SK-N-SH (cell line): ENCODE results near the gene NLK. TPM values are rescaled to one million over a fixed set of nuclear protein-coding genes. Genes with fewer than 3 reads are reported as not detected.

ENCODE experiments used
- CTCF ChIA-PET: fragments of 300-600, 350-600 bp; formaldehyde crosslinking; extraction: SDS; loops from one replicate; lab custom pipeline; 2021; lab: Yijun Ruan, JAX
- POLR2A ChIA-PET: fragments of 350-600 bp; sonication (Branson Sonifier 250); formaldehyde crosslinking; extraction: SDS; loops from one replicate; lab custom pipeline; 2020; ENCODE audit warnings: antibody characterized with exemption, inconsistent platforms; lab: Yijun Ruan, JAX
- DNase-seq: peaks from one replicate; pipeline ENCODE4 v3.0.0; 2012
- H2AFZ ChIP-seq: fragments of 200-600 bp; sonication (generic); 2 replicates; pipeline ENCODE4 v1.8.1; 2016; ENCODE audit warnings: antibody characterized with exemption, mild to moderate bottlenecking, low read depth
- H3F3A ChIP-seq: fragments of 200-600 bp; sonication (generic); replicated peaks from 2 replicates; pipeline ENCODE3; 2016; ENCODE audit warnings: antibody characterized with exemption, mild to moderate bottlenecking; ENCODE audit not compliant: insufficient read depth
- H3K27ac ChIP-seq, 2 experiments: fragments of 200-500 bp in 1 of 2; fragments of 200-600 bp in 1 of 2; sonication (Bioruptor generic) in 1 of 2; sonication (generic), shearing (Covaris generic) in 1 of 2; 2 replicates each; pipeline versions ENCODE4 v1.5.1 to v1.6.1; 2014 to 2016; ENCODE audit warnings: low read depth in 2 of 2, inconsistent platforms in 1 of 2, low read length in 1 of 2, mild to moderate bottlenecking in 1 of 2, mixed read lengths in 1 of 2
- H3K27me3 ChIP-seq: fragments of 200-600 bp; sonication (generic), shearing (Covaris generic); 2 replicates; pipeline ENCODE4 v1.6.1; 2016; ENCODE audit warnings: mixed run types; ENCODE audit not compliant: insufficient read depth
- H3K36me3 ChIP-seq, 2 experiments: fragments of 200-500 bp in 1 of 2; fragments of 200-600 bp in 1 of 2; sonication (Bioruptor generic) in 1 of 2; sonication (generic) in 1 of 2; replicated peaks in 1 of 2; 2 replicates each; pipeline versions ENCODE3 to v1.5.1; 2014 to 2016; ENCODE audit warnings: low read length in 1 of 2, mild to moderate bottlenecking in 1 of 2; ENCODE audit not compliant: insufficient read depth in 2 of 2, control insufficient read depth in 1 of 2
- H3K4me1 ChIP-seq, 2 experiments: fragments of 200-500 bp in 1 of 2; fragments of 200-600 bp in 1 of 2; sonication (Bioruptor generic) in 1 of 2; sonication (generic), shearing (Covaris generic) in 1 of 2; 2 replicates each; pipeline versions ENCODE4 v1.5.1 to v1.6.1; 2014 to 2016; ENCODE audit warnings: low read depth in 1 of 2, low read length in 1 of 2, mixed run types in 1 of 2; ENCODE audit not compliant: insufficient read depth in 2 of 2, control insufficient read depth in 1 of 2
- H3K4me2 ChIP-seq: fragments of 200-600 bp; sonication (generic), shearing (Covaris generic); 2 replicates; pipeline ENCODE4 v1.6.1; 2017; ENCODE audit warnings: mixed run types
- H3K4me3 ChIP-seq, 2 experiments: fragments of 200-500 bp in 1 of 2; fragments of 200-600 bp in 1 of 2; sonication (Bioruptor generic) in 1 of 2; sonication (generic), shearing (Covaris generic) in 1 of 2; 2 replicates each; pipeline versions ENCODE4 v1.5.1 to v1.8.1; 2014 to 2016; ENCODE audit warnings: low read depth in 2 of 2, inconsistent platforms in 1 of 2, low read length in 1 of 2, mild to moderate bottlenecking in 1 of 2, mixed read lengths in 1 of 2, moderate library complexity in 1 of 2
- H3K79me2 ChIP-seq: fragments of 200-600 bp; sonication (generic); 2 replicates; pipeline ENCODE4 v1.8.1; 2017; ENCODE audit warnings: mild to moderate bottlenecking; ENCODE audit not compliant: insufficient read depth
- H3K9ac ChIP-seq: fragments of 200-600 bp; sonication (generic); 2 replicates; pipeline ENCODE4 v1.6.1; 2017; ENCODE audit warnings: mixed run types
- H3K9me2 ChIP-seq: fragments of 200-600 bp; sonication (generic); 2 replicates; pipeline ENCODE4 v1.6.1; 2017; ENCODE audit warnings: mixed run types
- H3K9me3 ChIP-seq: fragments of 200-600 bp; sonication (generic); 2 replicates; pipeline ENCODE4 v1.6.1; 2017; ENCODE audit warnings: mixed run types, mild to moderate bottlenecking, moderate library complexity
- H4K20me1 ChIP-seq: fragments of 200-600 bp; sonication (generic); 2 replicates; pipeline ENCODE4 v1.6.1; 2017; ENCODE audit warnings: mild to moderate bottlenecking, mixed run types; ENCODE audit not compliant: insufficient read depth
- CHD2 ChIP-seq: fragments of 150-350 bp; IDR thresholded peaks from 2 replicates; pipeline ENCODE4 v1.6.1; 2018; ENCODE audit warnings: low read length; ENCODE audit not compliant: partially characterized antibody
- ELF1 ChIP-seq: IDR thresholded peaks from 2 replicates; pipeline ENCODE4 v1.4.0; 2012
- FOSL2 ChIP-seq: IDR thresholded peaks from 2 replicates; pipeline ENCODE4 v1.4.0; 2012; ENCODE audit warnings: low read depth, mild to moderate bottlenecking, moderate library complexity, borderline replicate concordance
- FOXJ3 ChIP-seq: sonication (generic); formaldehyde crosslinking; IDR thresholded peaks from 2 replicates; pipeline ENCODE4 v1.5.1; 2020; ENCODE audit warnings: mild to moderate bottlenecking, missing genetic modification reagents
- FOXM1 ChIP-seq: IDR thresholded peaks from 2 replicates; pipeline ENCODE4 v1.4.0; 2012; ENCODE audit warnings: low read depth, mild to moderate bottlenecking
- GABPA ChIP-seq: IDR thresholded peaks from 2 replicates; pipeline ENCODE4 v1.4.0; 2012; ENCODE audit warnings: low read depth, mild to moderate bottlenecking
- IRF3 ChIP-seq: fragments of 150-350 bp; IDR thresholded peaks from 2 replicates; pipeline ENCODE4 v1.6.1; 2016; ENCODE audit warnings: mild to moderate bottlenecking, low read depth, low read length
- JUND ChIP-seq: IDR thresholded peaks from 2 replicates; pipeline ENCODE4 v1.4.0; 2012
- MXI1 ChIP-seq: IDR thresholded peaks from 2 replicates; pipeline ENCODE4 v1.6.1; 2012; ENCODE audit warnings: mild to moderate bottlenecking, low read depth, low read length, improper control_type of control experiment
- NRF1 ChIP-seq: IDR thresholded peaks from 2 replicates; pipeline ENCODE4 v1.6.1; 2012; ENCODE audit warnings: low read depth, mild to moderate bottlenecking, low read length
- POLR2AphosphoS5 ChIP-seq: IDR thresholded peaks from 2 replicates; pipeline ENCODE4 v1.6.1; 2012; ENCODE audit warnings: low read depth, low read length
- RAD21 ChIP-seq: IDR thresholded peaks from 2 replicates; pipeline ENCODE4 v1.6.1; 2012; ENCODE audit warnings: mild to moderate bottlenecking, low read length
- RCOR1 ChIP-seq: fragments of 150-350 bp; IDR thresholded peaks from 2 replicates; pipeline ENCODE4 v1.6.1; 2017; ENCODE audit warnings: antibody characterized with exemption, low read length
- REST ChIP-seq: IDR thresholded peaks from 2 replicates; pipeline ENCODE4 v1.6.1; 2012; ENCODE audit warnings: mild to moderate bottlenecking, low read depth, low read length, moderate library complexity
- RFX5 ChIP-seq: IDR thresholded peaks from 2 replicates; pipeline ENCODE4 v1.6.1; 2012; ENCODE audit warnings: mild to moderate bottlenecking, improper control_type of control experiment, low read length
- RXRA ChIP-seq: IDR thresholded peaks from 2 replicates; pipeline ENCODE4 v1.4.0; 2012; ENCODE audit warnings: low read depth, mild to moderate bottlenecking, borderline replicate concordance
- SMC3 ChIP-seq: IDR thresholded peaks from 2 replicates; pipeline ENCODE4 v1.6.1; 2012; ENCODE audit warnings: low read depth, low read length, improper control_type of control experiment
- TAF1 ChIP-seq: IDR thresholded peaks from 2 replicates; pipeline ENCODE4 v1.6.1; 2012; ENCODE audit warnings: low read depth, mild to moderate bottlenecking, low read length, moderate library complexity, borderline replicate concordance
- USF1 ChIP-seq: IDR thresholded peaks from 2 replicates; pipeline ENCODE4 v1.4.0; 2012; ENCODE audit warnings: low read depth, borderline replicate concordance
- YY1 ChIP-seq: IDR thresholded peaks from 2 replicates; pipeline ENCODE4 v1.4.0; 2012; ENCODE audit warnings: low read depth, mild to moderate bottlenecking
- ZBTB33 ChIP-seq: IDR thresholded peaks from 2 replicates; pipeline ENCODE4 v1.4.0; 2012; ENCODE audit warnings: low read depth, borderline replicate concordance
- WGBS: methylation state at CpG from one replicate; pipeline ENCODE4 v1.1.6; 2017; ENCODE audit warnings: low lambda C conversion rate; 5-methylcytosine and 5-hydroxymethylcytosine counted together
- polyA plus RNA-seq, 3 experiments: library from polyadenylated mRNA; depleted of rRNA; stranded (reverse); fragments of >200 nt; gene quantifications; 2 replicates each; pipeline ENCODE4 v1.2.3, GENCODE V29; 2012

NLK gene
- polyA plus RNA-seq, 1 of the 3 experiments (the other 2 are of a cell fraction) = 12.3 TPM

GRCh38 chr17:28065706-28066105 is 23.2 kb downstream of the NLK start:
- 85% methylated on average over 2 of the region's 2 CpGs for WGBS
- Histone ChIP-seq H3K27me3 (no peaks in the 10 kb centered on the region), H4K20me1 (peaks cover 45% of the 10 kb centered on the region), H3K4me2 (no peak overlapping the region), H3F3A (peaks cover 13% of the 10 kb centered on the region), H3K4me1 (no peaks in the 10 kb centered on the region), H3K4me3 (no peak overlapping the region), H3K27ac (no peak overlapping the region), H3K79me2 (peaks cover 97% of the 10 kb centered on the region), H3K9me3 (no peaks in the 10 kb centered on the region; the same call in 1 of the 2 replicates), H3K9ac (no peak overlapping the region), H3K9me2 (no peaks in the 10 kb centered on the region), H3K36me3 (peaks cover 0 to 10% of the 10 kb centered on the region in 2 experiments), H2AFZ (no peak overlapping the region)
- CTCF ChIA-PET = no interaction called here
- DNase-seq = no peak
- POLR2A ChIA-PET = no interaction called here
- TF ChIP-seq FOSL2 = no peak
- no peak for TF ChIP-seq FOXJ3 (CRISPR knock-in tag)
- TF ChIP-seq USF1 = no peak
- TF ChIP-seq RAD21 = no peak
- no peak for TF ChIP-seq FOXM1
- no peak for TF ChIP-seq ZBTB33
- no peak for TF ChIP-seq RFX5
- TF ChIP-seq GABPA = no peak
- no peak for TF ChIP-seq ELF1
- TF ChIP-seq IRF3 = no peak
- TF ChIP-seq SMC3 = no peak
- TF ChIP-seq JUND = no peak
- no peak for TF ChIP-seq MXI1

GRCh38 chr17:28069061-28069460 is 26.6 kb downstream of the NLK start:
- DNase-seq = no peak
- POLR2A ChIA-PET = no interaction called here
- Histone ChIP-seq H2AFZ (no peak overlapping the region), H3K4me3 (no peak overlapping the region), H3K79me2 (peaks cover 100% of the 10 kb centered on the region), H3K27ac (no peak overlapping the region), H3K9me3 (no peaks in the 10 kb centered on the region; the same call in 1 of the 2 replicates), H3K9ac (no peak overlapping the region), H3K4me1 (no peaks in the 10 kb centered on the region; a peak in 1 of 4 replicates), H3K4me2 (no peak overlapping the region), H3K27me3 (no peaks in the 10 kb centered on the region), H3K36me3 (peaks cover 0 to 28% of the 10 kb centered on the region in 2 experiments), H3F3A (peaks cover 14% of the 10 kb centered on the region), H3K9me2 (no peaks in the 10 kb centered on the region), H4K20me1 (peaks cover 33% of the 10 kb centered on the region)
- CTCF ChIA-PET = no interaction called here
- WGBS = 95% methylated on average over 1 of the region's 1 CpG
- no peak for TF ChIP-seq FOXM1
- no peak for TF ChIP-seq YY1
- TF ChIP-seq FOXJ3 (CRISPR knock-in tag) = no peak
- TF ChIP-seq NRF1 = no peak
- TF ChIP-seq ELF1 = no peak
- TF ChIP-seq RXRA = no peak
- no peak for TF ChIP-seq CHD2
- no peak for TF ChIP-seq TAF1
- no peak for TF ChIP-seq IRF3
- no peak for TF ChIP-seq RCOR1
- TF ChIP-seq POLR2AphosphoS5 = no peak
- TF ChIP-seq REST = no peak
- no peak for TF ChIP-seq JUND
